ENCODE measurements around the gene KRT82.

GRCh38 chr12:52377266-52377665, 28.9 kb downstream of the KRT82 start:
- TF ChIP-seq POLR2A (IDR thresholded peaks at IDR 0.05; ENCODE audit: control extremely low read depth in 1 of 2, low read depth in 2 of 2, low read length in 2 of 2) (no peak), CTCF (IDR thresholded peaks at IDR 0.05; ENCODE audit: control extremely low read depth in 1 of 3, insufficient read depth in 1 of 3, low read depth in 1 of 3, low read length in 3 of 3) (no peak), RXRA (IDR thresholded peaks at IDR 0.05; ENCODE audit: insufficient read depth, low read depth, low read length) (no peak), EP300 (IDR thresholded peaks at IDR 0.05; ENCODE audit: borderline replicate concordance in 1 of 2, low read depth in 2 of 2, low read length in 2 of 2) (no peak), BCL11A (IDR thresholded peaks at IDR 0.05; ENCODE audit: low read depth in 2 of 2, low read length in 2 of 2) (no peak), YY1 (IDR thresholded peaks at IDR 0.05; ENCODE audit: low read depth, low read length) (no peak), GABPA (IDR thresholded peaks at IDR 0.05; ENCODE audit: borderline replicate concordance, insufficient read depth, low read length) (no peak), E2F6 (IDR thresholded peaks at IDR 0.05) (no peak), KDM1A (IDR thresholded peaks at IDR 0.05; ENCODE audit: borderline replicate concordance, low read length) (no peak), TCF12 (IDR thresholded peaks at IDR 0.05; ENCODE audit: low read depth, low read length) (no peak), SAP30 (IDR thresholded peaks at IDR 0.05; ENCODE audit: insufficient read depth, insufficient replicate concordance, low read length) (no peak), RFX5 (IDR thresholded peaks at IDR 0.05; ENCODE audit: borderline replicate concordance, low read depth, low read length) (no peak)
